ENCODE results near the gene MLIP. TPM values are rescaled to one million over a fixed set of nuclear protein-coding genes. Genes with fewer than 3 reads are reported as not detected.
"Not testable (repeated sequence)": the region's sequence is repeated elsewhere in the genome, so short reads cannot be mapped to it uniquely, and the experiment has no call there.

The MLIP gene
- total RNA-seq, 4 donors from 2014 or later, result 4.0 to 20.6 (median 10.1) TPM

DNA sequence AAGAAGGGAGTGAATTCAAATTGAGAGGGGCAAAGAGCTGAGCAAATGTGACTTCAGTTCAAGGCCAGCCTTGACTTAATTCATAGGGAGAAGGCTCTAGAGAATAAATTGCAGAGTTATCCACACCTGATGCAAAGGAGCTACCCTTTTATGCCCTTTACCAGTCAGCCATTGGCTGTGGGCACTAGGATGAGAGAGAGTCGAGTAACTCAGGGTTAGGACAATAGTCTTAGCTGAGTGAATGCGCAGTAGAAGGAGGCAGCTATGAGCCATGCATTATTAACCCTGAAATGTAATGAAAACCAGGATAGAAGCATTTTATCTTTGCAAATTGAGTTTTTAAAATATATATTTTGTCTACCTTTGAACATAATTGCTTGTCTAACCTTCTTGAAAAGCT lies 134.0 kb downstream of the MLIP start:
- WGBS, 2 donors, result 82 to 84% methylated on average over 2 of the region's 2 CpGs
- no peak for TF ChIP-seq POLR2A (IDR thresholded peaks at IDR 0.05)
- TF ChIP-seq, protein P1, sequence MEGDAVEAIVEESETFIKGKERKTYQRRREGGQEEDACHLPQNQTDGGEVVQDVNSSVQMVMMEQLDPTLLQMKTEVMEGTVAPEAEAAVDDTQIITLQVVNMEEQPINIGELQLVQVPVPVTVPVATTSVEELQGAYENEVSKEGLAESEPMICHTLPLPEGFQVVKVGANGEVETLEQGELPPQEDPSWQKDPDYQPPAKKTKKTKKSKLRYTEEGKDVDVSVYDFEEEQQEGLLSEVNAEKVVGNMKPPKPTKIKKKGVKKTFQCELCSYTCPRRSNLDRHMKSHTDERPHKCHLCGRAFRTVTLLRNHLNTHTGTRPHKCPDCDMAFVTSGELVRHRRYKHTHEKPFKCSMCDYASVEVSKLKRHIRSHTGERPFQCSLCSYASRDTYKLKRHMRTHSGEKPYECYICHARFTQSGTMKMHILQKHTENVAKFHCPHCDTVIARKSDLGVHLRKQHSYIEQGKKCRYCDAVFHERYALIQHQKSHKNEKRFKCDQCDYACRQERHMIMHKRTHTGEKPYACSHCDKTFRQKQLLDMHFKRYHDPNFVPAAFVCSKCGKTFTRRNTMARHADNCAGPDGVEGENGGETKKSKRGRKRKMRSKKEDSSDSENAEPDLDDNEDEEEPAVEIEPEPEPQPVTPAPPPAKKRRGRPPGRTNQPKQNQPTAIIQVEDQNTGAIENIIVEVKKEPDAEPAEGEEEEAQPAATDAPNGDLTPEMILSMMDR (IDR thresholded peaks at IDR 0.05), result no peak
- H3K4me3 ChIP-seq (ENCODE audit: low read depth, poor library complexity, severe bottlenecking), result no peak overlapping the region
- intact Hi-C loops (cut with DNase I; ENCODE audit: low total_unique reads), result no loop called here
- no peak for DNase-seq (ENCODE audit: low spot score in 2 of 2)

DNA sequence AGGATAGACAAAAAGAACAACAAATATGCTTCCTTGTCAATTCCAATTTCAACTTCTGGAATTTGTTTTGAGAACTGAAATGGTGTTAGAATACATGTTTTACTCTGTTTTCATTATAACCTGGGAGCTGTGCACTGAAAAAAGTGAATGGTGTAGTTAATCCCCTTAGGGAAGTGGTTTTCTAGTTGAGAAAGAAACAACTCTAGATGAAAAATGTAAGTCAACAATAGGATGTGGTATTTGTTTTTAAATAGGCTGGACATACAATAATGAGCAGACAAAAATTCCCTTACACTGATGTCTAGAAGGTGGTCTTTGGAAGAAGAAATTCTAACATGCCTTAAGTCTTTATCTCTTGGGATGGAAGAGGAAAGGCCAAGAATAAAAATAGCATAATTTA lies 137.1 kb downstream of the MLIP start:
- intact Hi-C loops (cut with DNase I; ENCODE audit: low total_unique reads), result no loop called here
- no peak for TF ChIP-seq POLR2A (IDR thresholded peaks at IDR 0.05)
- TF ChIP-seq, protein P1 (IDR thresholded peaks at IDR 0.05), result no peak
- H3K4me3 ChIP-seq (ENCODE audit: low read depth, poor library complexity, severe bottlenecking), result no peak overlapping the region
- no peak for DNase-seq (ENCODE audit: low spot score in 2 of 2)

- no peak overlapping the region for H3K4me3 ChIP-seq (ENCODE audit: low read depth, poor library complexity, severe bottlenecking)
- intact Hi-C loops (cut with DNase I; ENCODE audit: low total_unique reads), result no loop called here
- WGBS, 2 donors, result 89 to 100% methylated on average over 1 of the region's 1 CpG
- DNase-seq (ENCODE audit: low spot score in 2 of 2), result no peak
- TF ChIP-seq, protein P1 (IDR thresholded peaks at IDR 0.05), result no peak
- TF ChIP-seq POLR2A (IDR thresholded peaks at IDR 0.05), result no peak
Measured at GRCh38 chr6:54248994-54249393, 137.8 kb downstream of the MLIP start.

- 73 to 75% methylated on average over 2 of the region's 2 CpGs for WGBS, 2 donors
- H3K4me3 ChIP-seq (ENCODE audit: low read depth, poor library complexity, severe bottlenecking); DNase-seq (ENCODE audit: low spot score in 2 of 2); intact Hi-C loops (cut with DNase I; ENCODE audit: low total_unique reads): not testable (repeated sequence)
Measured at GRCh38 chr6:54249812-54250211, 138.6 kb downstream of the MLIP start.

DNA sequence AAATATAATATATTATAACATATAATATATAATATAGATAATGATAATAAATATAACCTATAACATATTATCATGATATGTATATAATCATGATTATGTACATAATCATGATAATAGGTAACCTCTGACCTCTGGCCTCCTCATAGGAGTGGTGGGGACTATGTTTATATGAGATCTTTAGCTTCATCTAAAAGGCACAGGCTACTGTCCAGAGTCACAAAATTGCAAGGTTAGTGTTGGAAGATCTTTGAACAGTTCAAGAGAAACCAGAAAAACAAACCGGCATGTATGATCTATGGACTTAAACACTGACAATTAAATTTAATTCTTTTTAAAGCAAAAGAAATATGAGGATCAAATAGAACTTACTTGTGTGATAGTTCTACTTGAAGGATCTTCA lies 141.3 kb downstream of the MLIP start:
- TF ChIP-seq, protein P1 (IDR thresholded peaks at IDR 0.05), result no peak
- no peak for TF ChIP-seq POLR2A (IDR thresholded peaks at IDR 0.05)
- H3K4me3 ChIP-seq (ENCODE audit: low read depth, poor library complexity, severe bottlenecking), result no peak overlapping the region
- WGBS, 2 donors, result 92 to 97% methylated on average over 1 of the region's 1 CpG
- DNase-seq (ENCODE audit: low spot score in 2 of 2), result no peak
- intact Hi-C loops (cut with DNase I; ENCODE audit: low total_unique reads), result no loop called here

DNA sequence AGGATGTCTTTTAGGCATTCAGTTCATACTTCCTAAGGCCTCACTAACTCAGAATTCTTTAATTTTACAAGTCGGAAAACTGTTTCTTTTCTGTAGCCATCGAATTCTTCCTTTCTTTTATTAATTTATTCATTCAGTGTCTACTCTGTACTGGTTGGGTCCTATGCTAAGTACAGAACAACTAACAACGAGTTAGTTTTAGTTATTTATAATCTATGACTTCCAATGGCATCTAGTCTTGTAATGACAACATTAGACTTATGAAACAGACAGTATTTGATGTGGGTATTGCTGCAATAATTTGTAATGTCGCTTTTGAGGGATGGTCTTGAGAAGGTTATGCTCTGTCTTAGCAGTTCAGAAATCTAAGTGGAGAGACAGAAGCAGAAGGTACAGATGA lies 141.7 kb downstream of the MLIP start:
- intact Hi-C loops (cut with DNase I; ENCODE audit: low total_unique reads), result no loop called here
- H3K4me3 ChIP-seq (ENCODE audit: low read depth, poor library complexity, severe bottlenecking), result no peak overlapping the region
- WGBS, 2 donors, result 89 to 90% methylated on average over 4 of the region's 4 CpGs
- no peak for DNase-seq (ENCODE audit: low spot score in 2 of 2)
- TF ChIP-seq, protein P1 (IDR thresholded peaks at IDR 0.05), result no peak
- no peak for TF ChIP-seq POLR2A (IDR thresholded peaks at IDR 0.05)

Measured in lower leg skin (tissue), 4 donors.